ENCODE measurements around the gene C1orf210.

GRCh38 chr1:43288785-43289706 lies 3.7 kb upstream of the C1orf210 start:
- TF ChIP-seq CTCF (optimal IDR thresholded peaks at IDR 0.05 in 1 of 3, IDR thresholded peaks at IDR 0.05 in 1 of 3, conservative IDR thresholded peaks at IDR 0.05 in 1 of 3; ENCODE audit: extremely low read depth in 1 of 3, insufficient read depth in 2 of 3, low read length in 3 of 3) (no peak), EZH2 (IDR thresholded peaks at IDR 0.05; ENCODE audit: low read length) (no peak)
